Skeletal muscle cell (primary cell): ENCODE measurements around the gene SYNGR4.

ENCODE experiments used
- DNase-seq: peaks from one replicate; pipeline ENCODE4 v3.0.0-alpha.2; 2010; ENCODE audit warnings: low read depth
- H3K4me3 ChIP-seq: 2 replicates; pipeline ENCODE4 v1.5.1; 2011; ENCODE audit warnings: low read depth, mild to moderate bottlenecking, control low read depth, low read length, moderate library complexity

Gene SYNGR4

GRCh38 chr19:48415395-48415794, 51.2 kb downstream of the SYNGR4 start:
- no peak for DNase-seq
- peak overlapping the region; percentile 18 for H3K4me3 ChIP-seq

- DNase-seq, result no peak
- H3K4me3 ChIP-seq, result peak overlapping the region; percentile 18
These were observed 51.6 kb downstream of the SYNGR4 start for GRCh38 chr19:48415806-48416221.

GRCh38 chr19:48417421-48417820, 53.3 kb downstream of the SYNGR4 start:
- no peak overlapping the region for H3K4me3 ChIP-seq
- no peak for DNase-seq

- H3K4me3 ChIP-seq, result no peak overlapping the region
- DNase-seq, result no peak
These were observed 54.3 kb downstream of the SYNGR4 start for GRCh38 chr19:48418317-48419064.

- no peak overlapping the region for H3K4me3 ChIP-seq
- no peak for DNase-seq
These were observed 55.2 kb downstream of the SYNGR4 start for GRCh38 chr19:48419158-48419920.

GRCh38 chr19:48421548-48421947, 57.4 kb downstream of the SYNGR4 start:
- DNase-seq, result no peak
- H3K4me3 ChIP-seq, result no peak overlapping the region

- DNase-seq, result no peak
- no peak overlapping the region for H3K4me3 ChIP-seq
These were observed 60.6 kb downstream of the SYNGR4 start for GRCh38 chr19:48424694-48425219.
